ENCODE data around the gene FBXO45.
"Not testable (repeated sequence)": the region's sequence is repeated elsewhere in the genome, so short reads cannot be mapped to it uniquely, and the experiment has no call there.

Gene FBXO45

GRCh38 chr3:196558476-196558875 lies 10.0 kb upstream of the FBXO45 start:
- DNase-seq, result no peak

DNA sequence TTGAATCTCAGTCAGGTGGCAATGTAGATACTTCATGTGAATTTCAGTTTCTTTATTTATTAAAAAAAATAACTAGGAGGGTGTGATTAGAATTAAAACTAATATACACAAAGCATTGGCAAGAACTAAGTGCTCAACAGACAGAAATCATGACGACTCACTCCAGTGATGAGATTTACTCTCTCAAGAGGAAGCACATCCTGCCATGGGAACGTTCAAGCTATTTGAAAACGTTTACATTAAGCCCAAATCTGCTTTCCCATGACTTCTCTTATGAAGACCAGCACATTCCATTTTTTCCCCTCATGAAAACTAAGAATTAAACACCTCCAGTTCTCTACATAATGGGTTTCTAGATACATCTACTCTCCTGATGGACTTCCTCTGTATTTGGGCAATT lies 8.6 kb upstream of the FBXO45 start:
- DNase-seq, result no peak

GRCh38 chr3:196563721-196564225 lies 4.7 kb upstream of the FBXO45 start:
- no peak for DNase-seq

DNA sequence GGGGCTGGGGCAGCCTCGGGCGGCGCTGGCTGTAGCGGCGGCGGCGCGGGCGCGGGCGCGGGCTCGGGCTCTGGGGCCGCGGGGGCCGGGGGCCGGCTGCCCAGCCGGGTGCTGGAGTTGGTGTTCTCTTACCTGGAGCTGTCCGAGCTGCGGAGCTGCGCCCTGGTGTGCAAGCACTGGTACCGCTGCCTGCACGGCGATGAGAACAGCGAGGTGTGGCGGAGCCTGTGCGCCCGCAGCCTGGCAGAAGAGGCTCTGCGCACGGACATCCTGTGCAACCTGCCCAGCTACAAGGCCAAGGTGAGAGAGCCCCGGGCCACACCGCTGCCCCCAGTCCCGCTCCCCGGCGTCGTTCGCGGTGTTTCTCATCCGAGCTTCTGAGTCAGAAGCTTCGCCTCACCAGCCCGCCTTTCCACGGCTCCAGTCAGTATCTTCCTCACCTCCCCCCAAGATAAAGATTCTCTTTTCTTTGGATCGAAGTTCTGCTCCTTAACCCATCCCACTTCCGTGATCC lies 600 bp downstream of the FBXO45 start:
- DNase-seq, result peak; percentile 24

DNA sequence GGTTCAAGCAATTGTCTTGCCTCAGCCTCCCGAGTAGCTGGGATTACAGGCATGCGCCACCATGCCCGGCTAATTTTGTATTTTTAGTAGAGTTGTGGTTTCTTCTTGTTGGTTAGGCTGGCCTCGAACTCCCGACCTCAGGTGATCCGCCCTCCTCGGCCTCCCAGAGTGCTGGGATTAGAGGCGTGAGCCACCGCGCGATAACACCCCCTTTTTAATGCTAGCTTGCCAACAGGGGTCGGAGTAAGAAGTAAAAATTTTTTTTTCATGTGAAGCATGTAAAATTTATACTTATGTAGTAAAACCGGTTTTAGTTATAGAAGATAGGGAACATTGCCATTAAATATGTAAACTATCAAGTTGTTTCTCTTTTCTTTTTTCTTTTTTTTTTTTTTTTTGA lies 1.9 kb downstream of the FBXO45 start:
- DNase-seq, result not testable (repeated sequence)

DNA sequence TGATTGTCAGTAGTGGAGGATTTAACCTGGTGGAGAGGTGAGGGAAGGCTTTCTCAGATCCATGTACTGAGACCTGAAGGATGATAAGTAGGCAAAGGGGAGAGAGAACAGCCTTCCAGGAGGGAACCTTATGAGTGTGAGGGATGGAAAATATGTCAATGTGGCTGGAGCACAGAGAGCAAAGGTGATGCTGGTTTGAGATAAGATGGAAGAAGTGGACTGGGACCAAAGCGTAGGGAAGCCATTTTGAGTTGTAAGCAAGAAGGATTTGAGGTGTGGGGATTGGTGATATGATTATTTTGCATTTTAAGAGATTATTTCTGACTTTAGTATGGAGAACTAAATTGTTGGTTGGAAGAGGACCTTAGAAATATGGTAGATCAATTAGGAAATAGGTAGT lies 3.9 kb downstream of the FBXO45 start:
- no peak for DNase-seq

- DNase-seq, result no peak
Observed at GRCh38 chr3:196585044-196585757, 16.7 kb downstream of the FBXO45 start.

DNA sequence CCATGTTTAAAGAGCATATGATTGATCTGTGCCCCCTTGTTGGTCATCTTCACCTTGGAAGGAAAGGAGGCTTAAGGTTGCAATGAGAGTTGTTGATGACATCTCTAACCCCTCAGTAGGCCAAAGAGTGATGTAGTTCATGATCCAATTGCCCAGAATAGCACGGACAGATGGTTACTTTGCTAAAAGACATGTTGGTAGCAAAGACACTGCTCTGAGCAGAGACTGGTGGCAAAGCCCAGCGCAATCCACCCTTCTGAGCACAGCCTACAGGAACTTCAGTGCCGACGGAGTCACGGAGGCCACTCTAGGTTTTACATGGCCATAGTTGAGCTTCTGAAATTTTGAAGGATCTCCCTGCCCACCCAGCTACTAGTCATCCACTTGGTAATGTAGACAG lies 21.8 kb downstream of the FBXO45 start:
- DNase-seq, result no peak

DNA sequence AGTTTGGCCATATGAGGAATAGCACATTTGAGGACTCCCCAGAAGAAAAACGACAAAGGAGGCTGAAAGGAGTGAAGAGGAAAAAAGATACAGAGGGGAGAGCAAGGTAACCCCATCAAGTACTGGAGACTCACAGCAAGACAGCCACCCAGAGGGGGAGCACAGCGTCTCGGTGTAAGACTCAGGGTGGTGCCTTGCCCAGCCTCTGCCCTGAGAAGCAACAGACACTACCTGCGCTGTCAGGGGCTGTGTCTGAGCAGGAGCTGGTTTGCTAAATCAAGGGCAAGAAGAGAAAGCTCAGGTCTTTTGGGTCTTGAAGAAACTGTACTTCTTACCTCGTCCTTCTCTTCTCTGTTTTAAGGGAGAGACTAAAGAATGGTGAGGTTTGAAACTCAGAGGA lies 27.9 kb downstream of the FBXO45 start:
- no peak for DNase-seq

DNA sequence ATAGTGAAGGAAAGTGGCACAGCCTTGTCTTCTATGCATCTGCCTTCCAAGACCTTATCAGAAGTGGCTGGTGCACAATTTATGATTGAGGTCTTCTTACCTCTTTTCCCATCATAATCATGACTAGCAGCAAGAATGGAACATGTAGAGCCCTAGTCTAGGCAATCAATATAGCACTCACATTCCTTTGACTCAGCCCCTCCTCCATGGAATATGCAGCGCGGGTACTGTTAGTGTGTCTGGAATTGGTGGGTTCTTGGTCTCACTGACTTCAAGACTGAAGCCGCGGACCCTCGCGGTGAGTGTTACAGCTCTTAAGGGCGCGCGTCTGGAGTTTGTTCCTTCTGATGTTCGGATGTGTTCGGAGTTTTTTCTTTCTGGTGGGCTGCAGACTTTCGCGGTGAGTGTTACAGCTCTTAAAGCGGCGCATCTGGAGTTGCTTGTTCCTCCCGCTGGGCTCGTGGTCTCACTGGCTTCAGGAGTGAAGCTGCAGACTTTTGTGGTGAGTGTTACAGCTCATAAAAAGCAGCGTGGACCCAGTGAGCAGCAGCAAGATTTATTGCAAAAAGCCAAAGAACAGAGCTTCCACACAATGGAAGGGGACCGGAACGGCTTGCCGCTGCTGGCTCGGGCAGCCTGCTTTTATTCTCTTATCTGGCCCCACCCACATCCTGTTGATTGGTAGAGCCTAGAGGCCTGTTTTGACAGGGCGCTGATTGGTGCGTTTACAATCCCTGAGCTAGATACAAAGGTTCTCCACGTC lies 29.7 kb downstream of the FBXO45 start:
- not testable (repeated sequence) for DNase-seq

DNA sequence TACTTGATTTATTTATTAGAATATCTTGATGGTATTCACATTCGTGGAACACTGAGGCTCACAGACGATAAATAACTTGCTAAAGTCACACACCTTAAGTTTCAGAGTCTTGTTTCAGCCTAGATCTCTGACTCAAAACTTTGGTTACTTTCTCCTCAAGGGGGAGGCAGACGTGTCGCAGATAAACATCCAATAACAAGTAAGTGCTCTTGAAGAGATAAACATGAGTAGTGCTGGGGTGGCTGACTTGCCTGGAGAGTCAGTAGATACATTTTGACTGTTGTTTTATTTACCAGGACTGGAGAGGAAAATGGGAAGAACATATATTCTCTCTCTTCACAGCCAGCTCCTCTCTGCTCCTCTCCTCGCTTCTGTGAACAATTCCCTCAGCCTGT lies 31.3 kb downstream of the FBXO45 start:
- DNase-seq, result no peak

DNA sequence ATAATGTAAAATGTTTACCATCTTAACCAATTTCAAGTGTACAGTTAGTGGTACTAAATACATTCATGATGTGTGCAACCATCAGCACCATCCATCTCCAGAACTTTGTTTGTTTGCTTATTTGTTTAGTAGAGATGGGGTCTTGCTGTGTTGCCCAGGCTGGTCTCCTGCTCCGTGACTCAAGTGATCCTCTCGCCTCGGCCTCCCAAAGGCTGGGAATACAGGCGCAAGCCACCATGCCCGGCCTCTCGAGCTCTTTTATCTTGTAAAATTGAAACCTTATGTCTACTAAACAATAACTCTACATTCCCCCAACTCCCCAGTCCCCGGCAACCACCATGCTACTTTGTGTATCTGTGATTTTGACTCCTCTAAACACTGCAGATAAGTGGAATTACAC lies 31.9 kb downstream of the FBXO45 start:
- no peak for DNase-seq

DNA sequence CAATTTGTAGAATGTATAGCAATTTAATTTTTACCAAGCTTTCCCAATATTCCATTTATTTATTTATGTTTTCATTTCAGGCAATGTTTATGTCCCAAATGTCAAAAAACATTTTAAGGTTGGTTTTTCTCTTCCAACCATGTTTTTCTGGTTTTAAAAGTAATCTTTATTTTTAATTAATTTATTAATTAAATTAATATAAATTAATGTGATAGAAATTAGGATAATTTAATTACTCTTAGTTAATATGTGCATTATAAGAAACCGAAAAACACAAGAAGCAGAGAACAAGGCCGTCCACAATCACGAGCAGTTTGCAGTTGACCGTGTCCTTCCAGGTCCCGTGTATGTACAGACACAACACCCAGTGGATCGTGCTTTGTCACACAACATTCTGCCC lies 34.2 kb downstream of the FBXO45 start:
- no peak for DNase-seq

DNA sequence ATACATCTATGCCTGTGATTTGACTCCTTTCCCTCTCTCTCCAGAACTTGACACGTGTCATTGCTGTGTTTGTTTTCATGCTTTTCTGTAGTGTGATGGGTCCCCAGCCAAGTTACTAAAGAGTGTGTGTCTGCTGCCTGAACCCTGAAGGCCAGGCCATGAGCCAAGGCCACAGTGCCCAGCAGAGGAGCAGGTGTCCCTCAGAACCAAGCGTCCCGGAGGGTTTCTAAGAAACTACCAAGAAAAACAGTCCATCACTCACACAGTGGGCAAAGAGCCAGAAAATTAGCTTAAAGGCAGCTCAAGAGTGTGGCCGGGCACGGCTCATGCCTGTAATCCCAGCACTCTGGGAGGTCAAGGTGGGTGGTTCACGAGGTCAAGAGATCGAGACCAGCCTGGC lies 35.2 kb downstream of the FBXO45 start:
- DNase-seq, result no peak

DNA sequence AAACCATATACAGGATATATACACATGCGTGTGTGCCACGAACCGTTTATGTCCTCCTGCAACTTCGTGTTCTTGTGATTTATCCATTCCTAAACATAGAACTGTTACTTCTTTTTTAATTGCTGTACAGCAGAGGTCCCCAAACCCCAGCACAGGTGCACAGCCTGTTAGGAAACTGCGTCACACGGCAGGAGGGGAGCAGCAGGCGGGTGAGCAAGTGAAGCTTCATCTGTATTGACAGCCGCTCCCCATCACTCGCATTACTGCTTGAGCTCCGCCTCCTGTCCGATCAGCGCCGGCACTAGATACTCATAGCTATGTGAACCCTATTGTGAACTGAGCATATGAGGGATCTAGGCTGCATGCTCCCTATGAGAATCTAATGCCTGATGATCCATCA lies 36.1 kb downstream of the FBXO45 start:
- DNase-seq, result no peak

DNA sequence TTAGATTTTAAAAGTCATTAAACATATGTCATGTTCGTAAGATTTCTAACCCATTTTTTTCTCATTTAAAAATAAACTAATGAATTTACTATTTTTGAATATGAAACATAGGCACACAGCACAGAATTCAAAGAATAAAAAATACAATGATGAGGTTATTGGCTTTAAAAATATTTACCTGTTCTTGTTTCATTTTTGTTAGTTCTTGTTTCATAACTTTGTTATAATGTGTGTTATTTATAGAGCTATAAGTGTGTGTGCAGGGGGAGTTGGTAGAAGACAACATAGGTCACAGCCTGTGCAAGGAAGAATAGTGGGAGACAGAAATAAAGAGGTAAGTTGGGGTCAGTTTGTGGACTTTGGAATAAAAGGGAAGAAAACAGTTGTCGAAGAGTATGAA lies 40.2 kb downstream of the FBXO45 start:
- no peak for DNase-seq

- peak; percentile 41 for DNase-seq
Observed at GRCh38 chr3:196609343-196609775, 40.9 kb downstream of the FBXO45 start.

- no peak for DNase-seq
Observed at GRCh38 chr3:196609805-196610515, 41.5 kb downstream of the FBXO45 start.

- no peak for DNase-seq
Observed at GRCh38 chr3:196611761-196612483, 43.5 kb downstream of the FBXO45 start.

- not testable (repeated sequence) for DNase-seq
Observed at GRCh38 chr3:196615234-196615633, 46.8 kb downstream of the FBXO45 start.

GRCh38 chr3:196617256-196617655 lies 48.8 kb downstream of the FBXO45 start:
- DNase-seq, result no peak

- no peak for DNase-seq
Observed at GRCh38 chr3:196619223-196619622, 50.8 kb downstream of the FBXO45 start.

- DNase-seq, result not testable (repeated sequence)
Observed at GRCh38 chr3:196619627-196620026, 51.2 kb downstream of the FBXO45 start.

Data from amniotic stem cell (primary cell).